22Rv1 (cell line): ENCODE results near the gene OVOL1.

Source experiments
- ZFX ChIP-seq: fragments of 450-650 bp; IDR thresholded peaks from 2 replicates; pipeline ENCODE4 v1.6.1; 2017; ENCODE audit warnings: antibody characterized with exemption, borderline replicate concordance
- TF ChIP-seq, protein P1 (sequence below): fragments of 450-650 bp; IDR thresholded peaks from 2 replicates; pipeline ENCODE4 v1.5.1; 2017; ENCODE audit warnings: mild to moderate bottlenecking

GRCh38 chr11:65806979-65807378 lies 20.1 kb downstream of the OVOL1 start:
- TF ChIP-seq, protein P1, sequence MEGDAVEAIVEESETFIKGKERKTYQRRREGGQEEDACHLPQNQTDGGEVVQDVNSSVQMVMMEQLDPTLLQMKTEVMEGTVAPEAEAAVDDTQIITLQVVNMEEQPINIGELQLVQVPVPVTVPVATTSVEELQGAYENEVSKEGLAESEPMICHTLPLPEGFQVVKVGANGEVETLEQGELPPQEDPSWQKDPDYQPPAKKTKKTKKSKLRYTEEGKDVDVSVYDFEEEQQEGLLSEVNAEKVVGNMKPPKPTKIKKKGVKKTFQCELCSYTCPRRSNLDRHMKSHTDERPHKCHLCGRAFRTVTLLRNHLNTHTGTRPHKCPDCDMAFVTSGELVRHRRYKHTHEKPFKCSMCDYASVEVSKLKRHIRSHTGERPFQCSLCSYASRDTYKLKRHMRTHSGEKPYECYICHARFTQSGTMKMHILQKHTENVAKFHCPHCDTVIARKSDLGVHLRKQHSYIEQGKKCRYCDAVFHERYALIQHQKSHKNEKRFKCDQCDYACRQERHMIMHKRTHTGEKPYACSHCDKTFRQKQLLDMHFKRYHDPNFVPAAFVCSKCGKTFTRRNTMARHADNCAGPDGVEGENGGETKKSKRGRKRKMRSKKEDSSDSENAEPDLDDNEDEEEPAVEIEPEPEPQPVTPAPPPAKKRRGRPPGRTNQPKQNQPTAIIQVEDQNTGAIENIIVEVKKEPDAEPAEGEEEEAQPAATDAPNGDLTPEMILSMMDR = no peak
- no peak for TF ChIP-seq ZFX
